Activated CD8-positive, alpha-beta T cell treated with anti-CD3 and anti-CD28 coated beads for 36 hours (primary cell): ENCODE measurements around the gene COX8A. TPM values are rescaled to one million over a fixed set of nuclear protein-coding genes. Genes with fewer than 3 reads are reported as not detected.

Experiments
- ATAC-seq: fragments of 200-7000 bp; cut with Tn5 transposase; one replicate; pipeline ENCODE4 v1.10.0; 2021; ENCODE audit warnings: mild to moderate bottlenecking, moderate library complexity
- CTCF ChIA-PET: fragments of 350-600 bp; sonication (Branson Sonifier 250); formaldehyde crosslinking; loops from one replicate; lab custom pipeline; 2021; ENCODE audit warnings: antibody characterized with exemption; lab: Charles Lee
- POLR2A ChIA-PET: fragments of 350-600 bp; sonication (Branson Sonifier 250); formaldehyde crosslinking; loops from one replicate; lab custom pipeline; 2021; ENCODE audit warnings: antibody characterized with exemption; lab: Charles Lee
- DNase-seq: peaks from one replicate; pipeline ENCODE4 v3.0.0-alpha.2; 2020
- H3K27ac Mint-ChIP-seq: one replicate; pipeline ENCODE4 v1.8.0; 2021; ENCODE audit warnings: mild to moderate bottlenecking, mixed read lengths
- H3K27me3 Mint-ChIP-seq: one replicate; pipeline ENCODE4 v1.8.0; 2021; ENCODE audit warnings: mixed read lengths
- H3K36me3 Mint-ChIP-seq: one replicate; pipeline ENCODE4 v1.8.0; 2021; ENCODE audit warnings: low read depth, mixed read lengths
- H3K4me1 Mint-ChIP-seq: one replicate; pipeline ENCODE4 v1.8.0; 2021; ENCODE audit warnings: low read depth, mixed read lengths
- H3K4me3 Mint-ChIP-seq: one replicate; pipeline ENCODE4 v1.8.0; 2021; ENCODE audit warnings: mild to moderate bottlenecking, moderate library complexity, mixed read lengths
- H3K9me3 Mint-ChIP-seq: one replicate; pipeline ENCODE4 v1.8.0; 2021; ENCODE audit warnings: mixed read lengths
- CTCF ChIP-seq: fragments of 200-600 bp; IDR thresholded peaks from one replicate; pipeline ENCODE4 v1.8.0; 2022; ENCODE audit warnings: antibody characterized with exemption, mild to moderate bottlenecking
- intact Hi-C: fragments of 100-400 bp; cut with micrococcal nuclease; formaldehyde crosslinking; loops from one replicate; pipeline ENCODE4 v1.10.0; 2022
- total RNA-seq, 2 experiments: library from RNA; stranded (reverse); gene quantifications; one replicate each; pipeline ENCODE4 v1.2.3, GENCODE V29; 2021

COX8A gene
- total RNA-seq, 2 experiments from 2014 or later = 436 to 497 TPM

GRCh38 chr11:63997801-63998337 lies 23.4 kb downstream of the COX8A start:
- no peak for ATAC-seq
- ChIA-PET POLR2A (interaction anchor here (1.6 kb wide), 1 partner anchor 10 kb away, joined by 6 read pairs; no protein-coding TSS in a partner anchor), CTCF (interaction anchor here (6.5 kb wide), 1 partner anchor 152 kb away, joined by 151 read pairs; no protein-coding TSS in a partner anchor)
- H3K36me3 Mint-ChIP-seq = peaks cover 16% of the 10 kb centered on the region
- intact Hi-C loops = no loop called here
- no peak for TF ChIP-seq CTCF
- peaks cover 9% of the 10 kb centered on the region for H3K4me1 Mint-ChIP-seq
- H3K9me3 Mint-ChIP-seq = no peaks in the 10 kb centered on the region
- H3K27me3 Mint-ChIP-seq = peaks cover 2% of the 10 kb centered on the region
- no peak overlapping the region for H3K27ac Mint-ChIP-seq
- H3K4me3 Mint-ChIP-seq = no peak overlapping the region
- no peak for DNase-seq

- no peak overlapping the region for H3K4me3 Mint-ChIP-seq
- peaks cover 13% of the 10 kb centered on the region for H3K36me3 Mint-ChIP-seq
- CTCF ChIA-PET = interaction anchor here (1.0 to 6.5 kb wide), 13 partner anchors 8 to 306 kb away, joined by 3 to 151 read pairs (median 9); partner anchors contain the start of genes CATSPERZ and ESRRA
- TF ChIP-seq CTCF = no peak
- no peak overlapping the region for H3K27ac Mint-ChIP-seq
- POLR2A ChIA-PET = interaction anchor here (0.7 to 4.0 kb wide), 6 partner anchors 8 to 187 kb away, joined by 3 to 26 read pairs (median 4); partner anchors contain the start of gene STIP1
- H3K4me1 Mint-ChIP-seq = peaks cover 6% of the 10 kb centered on the region
- intact Hi-C loops = no loop called here
- no peaks in the 10 kb centered on the region for H3K9me3 Mint-ChIP-seq
- peak; percentile 7 for ATAC-seq
- peaks cover 2% of the 10 kb centered on the region for H3K27me3 Mint-ChIP-seq
- peak; percentile 28 for DNase-seq
These were observed 24.3 kb downstream of the COX8A start for GRCh38 chr11:63998558-63999348.

GRCh38 chr11:63999349-64000025 lies 25.1 kb downstream of the COX8A start:
- DNase-seq (peak; percentile 74), ATAC-seq (peak; percentile 65)
- H3K4me1 Mint-ChIP-seq = peaks cover 6% of the 10 kb centered on the region
- intact Hi-C loops = loop anchor here (5.0 kb wide), 1 partner anchor 148 kb away; no protein-coding TSS in a partner anchor
- TF ChIP-seq CTCF = no peak
- H3K27ac Mint-ChIP-seq = no peak overlapping the region
- H3K9me3 Mint-ChIP-seq = no peaks in the 10 kb centered on the region
- peaks cover 11% of the 10 kb centered on the region for H3K36me3 Mint-ChIP-seq
- ChIA-PET POLR2A (interaction anchor here (0.7 to 4.0 kb wide), 7 partner anchors 9 to 207 kb away, joined by 3 to 26 read pairs (median 3); partner anchors contain the start of genes FERMT3 and STIP1), CTCF (interaction anchor here (0.7 to 6.5 kb wide), 22 partner anchors 9 to 357 kb away, joined by 3 to 151 read pairs (median 8); partner anchors contain the start of genes CATSPERZ, ESRRA, MACROD1 and ZFTA)
- peak overlapping the region; percentile 15 for H3K4me3 Mint-ChIP-seq
- H3K27me3 Mint-ChIP-seq = peaks cover 2% of the 10 kb centered on the region

- Mint-ChIP-seq H3K9me3 (no peaks in the 10 kb centered on the region), H3K36me3 (peaks cover 10% of the 10 kb centered on the region), H3K4me1 (peaks cover 6% of the 10 kb centered on the region), H3K27ac (no peak overlapping the region), H3K27me3 (peaks cover 4% of the 10 kb centered on the region), H3K4me3 (peak overlapping the region; percentile 15)
- ChIA-PET CTCF (interaction anchor here (0.7 to 6.5 kb wide), 35 partner anchors 9 to 356 kb away, joined by 3 to 151 read pairs (median 4); partner anchors contain the start of genes CATSPERZ, ESRRA, MACROD1 and ZFTA), POLR2A (interaction anchor here (0.8 to 4.0 kb wide), 9 partner anchors 10 to 359 kb away, joined by 3 to 26 read pairs (median 3); partner anchors contain the start of genes FERMT3, RPS6KA4 and STIP1)
- peak; percentile 76 for DNase-seq
- intact Hi-C loops = loop anchor here (5.0 kb wide), 1 partner anchor 147 kb away; no protein-coding TSS in a partner anchor
- peak; percentile 77 for ATAC-seq
- TF ChIP-seq CTCF = peak; percentile 87
These were observed 25.8 kb downstream of the COX8A start for GRCh38 chr11:64000026-64000739.
